ENCODE measurements around the gene ENAM.
"Not testable (repeated sequence)": the region's sequence is repeated elsewhere in the genome, so short reads cannot be mapped to it uniquely, and the experiment has no call there.

ENAM gene

GRCh38 chr4:70627620-70628019 lies 924 bp upstream of the ENAM start:
- no peak for DNase-seq

- DNase-seq = no peak
Observed at GRCh38 chr4:70629469-70630090, 1.0 kb downstream of the ENAM start.

GRCh38 chr4:70630162-70630561 lies 1.6 kb downstream of the ENAM start:
- no peak for DNase-seq

- no peak for DNase-seq
Observed at GRCh38 chr4:70632028-70632427, 3.5 kb downstream of the ENAM start.

GRCh38 chr4:70634482-70634881 lies 5.9 kb downstream of the ENAM start:
- no peak for DNase-seq

- no peak for DNase-seq
Observed at GRCh38 chr4:70637239-70637913, 8.8 kb downstream of the ENAM start.

GRCh38 chr4:70640192-70640591 lies 11.6 kb downstream of the ENAM start:
- DNase-seq = no peak

GRCh38 chr4:70650741-70651140 lies 22.2 kb downstream of the ENAM start:
- DNase-seq = not testable (repeated sequence)

- peak; percentile 19 for DNase-seq
Observed at GRCh38 chr4:70651864-70652506, 23.4 kb downstream of the ENAM start.

GRCh38 chr4:70654605-70655011 lies 26.1 kb downstream of the ENAM start:
- DNase-seq = no peak

GRCh38 chr4:70657326-70657725 lies 28.8 kb downstream of the ENAM start:
- DNase-seq = no peak

GRCh38 chr4:70658418-70658817 lies 29.9 kb downstream of the ENAM start:
- DNase-seq = no peak

GRCh38 chr4:70660106-70660505 lies 31.6 kb downstream of the ENAM start:
- no peak for DNase-seq

- not testable (repeated sequence) for DNase-seq
Observed at GRCh38 chr4:70661309-70661922, 32.9 kb downstream of the ENAM start.

GRCh38 chr4:70666369-70666768 lies 37.8 kb downstream of the ENAM start, which contains the start of gene JCHAIN:
TSS of gene JCHAIN (minus strand) at chr4:70666508. CDS start at chr4:70666490, 18 bp downstream.
- no peak for DNase-seq

GRCh38 chr4:70667740-70668535 lies 39.4 kb downstream of the ENAM start:
- DNase-seq = no peak

GRCh38 chr4:70670332-70671014 lies 41.9 kb downstream of the ENAM start:
- no peak for DNase-seq

- DNase-seq = no peak
Observed at GRCh38 chr4:70671091-70671490, 42.5 kb downstream of the ENAM start.

- no peak for DNase-seq
Observed at GRCh38 chr4:70674191-70674590, 45.6 kb downstream of the ENAM start.

- DNase-seq = no peak
Observed at GRCh38 chr4:70674731-70675130, 46.2 kb downstream of the ENAM start.

- DNase-seq = no peak
Observed at GRCh38 chr4:70676554-70677090, 48.1 kb downstream of the ENAM start.

All from retina (tissue), 1 donor.